GM18511 (cell line): ENCODE results near the gene ADGRE1.

Experiments
- ATAC-seq: cut with Tn5 transposase; IDR thresholded peaks from one replicate; pipeline ENCODE4 v1.9.1; 2021; ENCODE audit warnings: mild to moderate bottlenecking, moderate library complexity; ENCODE audit not compliant: unreplicated experiment

The ADGRE1 gene

GRCh38 chr19:6947745-6948144 is 60.4 kb downstream of the ADGRE1 start:
- no peak for ATAC-seq

GRCh38 chr19:6948884-6949283 is 61.5 kb downstream of the ADGRE1 start:
- ATAC-seq: no peak

DNA sequence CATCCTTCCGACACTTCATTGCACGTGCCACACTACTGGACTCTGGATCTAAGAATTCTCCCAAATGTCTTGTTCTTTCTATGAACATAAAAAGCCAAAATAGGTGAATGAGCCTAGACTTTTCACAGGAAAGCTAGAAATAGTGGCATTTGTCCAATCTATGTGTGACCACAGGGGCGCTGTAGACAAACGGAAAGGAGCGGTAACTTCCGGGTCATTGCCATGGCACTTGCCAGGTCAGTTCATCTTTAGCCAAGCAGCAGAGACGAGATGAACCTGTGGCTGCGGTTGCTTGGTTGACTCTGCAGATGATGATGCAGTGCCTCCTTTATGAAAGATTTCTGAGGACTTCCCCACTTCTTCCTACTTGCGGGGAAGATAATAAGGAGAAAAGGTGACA is 65.6 kb downstream of the ADGRE1 start:
- no peak for ATAC-seq

GRCh38 chr19:6955082-6955481 is 67.7 kb downstream of the ADGRE1 start:
- no peak for ATAC-seq

DNA sequence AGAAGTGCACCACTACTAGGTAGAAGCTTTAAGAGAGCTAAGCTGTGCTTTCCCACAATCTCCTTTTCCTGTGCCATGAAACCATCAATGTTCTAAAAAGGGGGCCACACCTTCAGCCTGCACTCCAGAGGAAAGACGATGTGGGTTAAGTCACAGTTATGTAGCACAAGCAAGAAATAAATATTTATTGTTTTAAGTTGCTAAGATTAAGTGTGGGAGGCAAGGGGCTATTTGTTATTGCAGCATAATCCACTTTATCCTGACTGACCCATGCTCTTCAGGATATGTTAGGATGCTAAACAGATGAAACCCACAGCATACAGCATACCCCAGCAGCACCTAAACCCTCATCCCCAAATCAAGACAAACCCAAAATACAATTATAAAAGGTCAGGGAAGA is 69.2 kb downstream of the ADGRE1 start:
- ATAC-seq: no peak

GRCh38 chr19:6958791-6959190 is 71.4 kb downstream of the ADGRE1 start:
- no peak for ATAC-seq

- ATAC-seq: no peak
Observed at GRCh38 chr19:6963244-6963852, 76.0 kb downstream of the ADGRE1 start.

GRCh38 chr19:6963937-6964336 is 76.6 kb downstream of the ADGRE1 start:
- no peak for ATAC-seq

- no peak for ATAC-seq
Observed at GRCh38 chr19:6967967-6968366, 80.6 kb downstream of the ADGRE1 start.

GRCh38 chr19:6969490-6969889 is 82.1 kb downstream of the ADGRE1 start:
- ATAC-seq: no peak

GRCh38 chr19:6970021-6970420 is 82.6 kb downstream of the ADGRE1 start:
- ATAC-seq: no peak

DNA sequence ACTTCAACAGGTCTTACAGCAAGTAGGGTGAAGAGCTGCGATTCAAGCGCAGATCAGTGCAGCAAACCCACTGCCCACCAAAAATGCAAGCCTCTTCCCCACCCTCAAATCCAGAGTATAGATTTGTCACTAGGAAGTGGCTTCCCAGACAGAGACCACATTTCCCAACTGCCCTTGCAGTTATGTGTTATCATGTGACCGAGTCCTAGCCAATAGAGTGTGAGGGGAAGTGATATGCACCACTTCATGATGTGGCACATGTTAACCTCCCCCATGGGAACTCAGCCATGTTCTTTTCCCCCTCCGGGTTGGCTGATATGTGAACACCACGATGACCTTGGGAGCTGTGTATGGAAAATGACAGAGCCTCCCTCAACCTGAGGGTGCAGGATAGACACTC is 83.1 kb downstream of the ADGRE1 start:
- ATAC-seq: no peak

DNA sequence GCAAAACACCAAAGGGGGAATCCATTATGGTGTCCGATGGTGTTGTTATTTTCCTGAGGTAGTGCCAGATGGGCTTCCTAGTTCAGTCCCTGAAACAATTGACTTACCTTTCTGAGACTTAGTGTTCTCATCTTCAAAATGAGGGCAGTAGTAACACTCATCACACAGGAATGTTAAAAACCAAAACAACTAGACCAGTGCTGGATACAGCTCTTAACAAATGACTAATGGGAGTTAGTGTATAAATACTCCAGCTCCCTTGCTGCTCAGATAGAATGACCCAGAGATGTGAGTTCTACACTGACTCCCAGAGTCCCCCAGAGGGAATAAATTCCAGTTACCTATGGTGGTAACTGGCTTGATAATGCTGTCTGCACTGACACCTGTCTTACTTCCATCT is 84.0 kb downstream of the ADGRE1 start:
- ATAC-seq: no peak

- ATAC-seq: no peak
Observed at GRCh38 chr19:6976197-6976596, 88.8 kb downstream of the ADGRE1 start.

- no peak for ATAC-seq
Observed at GRCh38 chr19:6979399-6979798, 92.0 kb downstream of the ADGRE1 start.

- ATAC-seq: no peak
Observed at GRCh38 chr19:6983448-6983847, 96.1 kb downstream of the ADGRE1 start.

DNA sequence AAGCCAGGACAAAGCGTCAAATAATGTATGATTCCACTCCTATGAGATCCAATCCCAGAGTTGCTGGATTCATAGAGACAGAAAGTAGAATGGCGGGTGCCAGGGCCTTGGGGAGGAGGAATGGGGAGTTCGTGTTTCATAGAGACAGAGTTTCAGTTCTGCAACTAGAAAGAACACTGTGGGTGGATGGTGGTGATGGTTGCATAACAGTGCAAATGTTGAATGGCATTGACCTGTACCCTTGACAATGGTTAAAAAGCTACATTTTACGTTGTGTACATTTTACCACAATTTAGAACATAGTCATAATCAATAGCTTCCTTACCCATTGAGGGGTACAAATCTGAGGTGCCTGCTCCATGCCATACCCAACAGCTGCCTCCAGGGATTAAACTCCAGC is 100.5 kb downstream of the ADGRE1 start:
- ATAC-seq: no peak

DNA sequence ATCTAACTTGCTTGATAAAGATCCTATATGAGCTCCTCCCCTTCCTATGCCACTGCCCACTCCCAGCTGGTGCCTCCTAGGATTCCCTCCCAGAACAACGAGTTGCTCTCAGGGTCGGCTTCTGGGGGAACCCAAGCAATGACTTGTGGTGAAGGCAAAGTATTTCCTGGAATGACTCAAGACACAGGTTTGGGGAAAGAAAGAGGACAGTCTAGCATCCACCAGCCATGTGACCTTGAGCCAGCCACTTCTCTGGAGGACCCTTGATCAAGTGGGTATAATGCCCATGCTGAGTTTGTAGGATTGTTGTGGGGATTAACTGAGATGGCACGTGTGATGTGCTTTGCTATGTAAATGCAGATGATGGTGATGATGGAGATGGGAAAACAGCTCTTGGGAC is 100.9 kb downstream of the ADGRE1 start:
- no peak for ATAC-seq
